ENCODE data around the gene OASL. TPM values are rescaled to one million over a fixed set of nuclear protein-coding genes. Genes with fewer than 3 reads are reported as not detected.

OASL gene
- polyA plus RNA-seq, 1 of the 3 experiments (the other 2 are of a cell fraction): 0.41 TPM

- TF ChIP-seq, protein P1, sequence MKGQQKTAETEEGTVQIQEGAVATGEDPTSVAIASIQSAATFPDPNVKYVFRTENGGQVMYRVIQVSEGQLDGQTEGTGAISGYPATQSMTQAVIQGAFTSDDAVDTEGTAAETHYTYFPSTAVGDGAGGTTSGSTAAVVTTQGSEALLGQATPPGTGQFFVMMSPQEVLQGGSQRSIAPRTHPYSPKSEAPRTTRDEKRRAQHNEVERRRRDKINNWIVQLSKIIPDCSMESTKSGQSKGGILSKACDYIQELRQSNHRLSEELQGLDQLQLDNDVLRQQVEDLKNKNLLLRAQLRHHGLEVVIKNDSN (IDR thresholded peaks at IDR 0.05; ENCODE audit: borderline replicate concordance, low read depth): peak; percentile 88
- TF ChIP-seq, protein P2, sequence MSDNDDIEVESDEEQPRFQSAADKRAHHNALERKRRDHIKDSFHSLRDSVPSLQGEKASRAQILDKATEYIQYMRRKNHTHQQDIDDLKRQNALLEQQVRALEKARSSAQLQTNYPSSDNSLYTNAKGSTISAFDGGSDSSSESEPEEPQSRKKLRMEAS (IDR thresholded peaks at IDR 0.05; ENCODE audit: low read depth): no peak; the same call in 1 of the 2 replicates
Measured at GRCh38 chr12:121015825-121016766, 22.9 kb downstream of the OASL start, which contains the start of gene C12orf43 (continued).

- no peaks in the 10 kb centered on the region for H3K27me3 ChIP-seq (ENCODE audit: insufficient read depth)
- TF ChIP-seq FOXJ3 (CRISPR knock-in tag; IDR thresholded peaks at IDR 0.05) (no peak), MXI1 (IDR thresholded peaks at IDR 0.05; ENCODE audit: low read depth, low read length) (no peak), RAD21 (IDR thresholded peaks at IDR 0.05; ENCODE audit: low read length) (peak; percentile 7; the same call in 1 of the 2 replicates), GATA2 (CRISPR knock-in tag; IDR thresholded peaks at IDR 0.05) (no peak)
- TF ChIP-seq, protein P3, sequence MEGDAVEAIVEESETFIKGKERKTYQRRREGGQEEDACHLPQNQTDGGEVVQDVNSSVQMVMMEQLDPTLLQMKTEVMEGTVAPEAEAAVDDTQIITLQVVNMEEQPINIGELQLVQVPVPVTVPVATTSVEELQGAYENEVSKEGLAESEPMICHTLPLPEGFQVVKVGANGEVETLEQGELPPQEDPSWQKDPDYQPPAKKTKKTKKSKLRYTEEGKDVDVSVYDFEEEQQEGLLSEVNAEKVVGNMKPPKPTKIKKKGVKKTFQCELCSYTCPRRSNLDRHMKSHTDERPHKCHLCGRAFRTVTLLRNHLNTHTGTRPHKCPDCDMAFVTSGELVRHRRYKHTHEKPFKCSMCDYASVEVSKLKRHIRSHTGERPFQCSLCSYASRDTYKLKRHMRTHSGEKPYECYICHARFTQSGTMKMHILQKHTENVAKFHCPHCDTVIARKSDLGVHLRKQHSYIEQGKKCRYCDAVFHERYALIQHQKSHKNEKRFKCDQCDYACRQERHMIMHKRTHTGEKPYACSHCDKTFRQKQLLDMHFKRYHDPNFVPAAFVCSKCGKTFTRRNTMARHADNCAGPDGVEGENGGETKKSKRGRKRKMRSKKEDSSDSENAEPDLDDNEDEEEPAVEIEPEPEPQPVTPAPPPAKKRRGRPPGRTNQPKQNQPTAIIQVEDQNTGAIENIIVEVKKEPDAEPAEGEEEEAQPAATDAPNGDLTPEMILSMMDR (IDR thresholded peaks at IDR 0.05): peak; percentile 11; the same call in 1 of the 2 replicates
- no peaks in the 10 kb centered on the region for H3F3A ChIP-seq (replicated peaks; ENCODE audit: insufficient read depth)
- H3K36me3 ChIP-seq (replicated peaks in 1 of 2; ENCODE audit: control insufficient read depth in 1 of 2, insufficient read depth in 2 of 2, low read length in 1 of 2): peaks cover 16 to 18% of the 10 kb centered on the region in 2 experiments
- no peak overlapping the region for H3K9ac ChIP-seq
- H3K4me1 ChIP-seq (ENCODE audit: control insufficient read depth in 1 of 2, insufficient read depth in 2 of 2, low read depth in 1 of 2, low read length in 1 of 2): peaks cover 5 to 11% of the 10 kb centered on the region in 2 experiments; a peak in 2 of 4 replicates
- POLR2A ChIA-PET: no interaction called here
- H3K4me2 ChIP-seq: no peak overlapping the region
- no peak overlapping the region for H2AFZ ChIP-seq (ENCODE audit: low read depth)
- no peaks in the 10 kb centered on the region for H3K9me2 ChIP-seq
- no peaks in the 10 kb centered on the region for H3K9me3 ChIP-seq
- no peaks in the 10 kb centered on the region for H4K20me1 ChIP-seq (ENCODE audit: insufficient read depth)
- no peak overlapping the region for H3K27ac ChIP-seq (ENCODE audit: low read depth in 2 of 2, low read length in 1 of 2)
- H3K4me3 ChIP-seq (ENCODE audit: low read depth in 2 of 2, low read length in 1 of 2): no peak overlapping the region
- 88% methylated on average over 3 of the region's 3 CpGs for WGBS (ENCODE audit: low lambda C conversion rate)
- peaks cover 21% of the 10 kb centered on the region for H3K79me2 ChIP-seq (ENCODE audit: insufficient read depth)
- CTCF ChIA-PET: no interaction called here
- no peak for DNase-seq
Measured at GRCh38 chr12:121013715-121014114, 25.3 kb downstream of the OASL start.

DNA sequence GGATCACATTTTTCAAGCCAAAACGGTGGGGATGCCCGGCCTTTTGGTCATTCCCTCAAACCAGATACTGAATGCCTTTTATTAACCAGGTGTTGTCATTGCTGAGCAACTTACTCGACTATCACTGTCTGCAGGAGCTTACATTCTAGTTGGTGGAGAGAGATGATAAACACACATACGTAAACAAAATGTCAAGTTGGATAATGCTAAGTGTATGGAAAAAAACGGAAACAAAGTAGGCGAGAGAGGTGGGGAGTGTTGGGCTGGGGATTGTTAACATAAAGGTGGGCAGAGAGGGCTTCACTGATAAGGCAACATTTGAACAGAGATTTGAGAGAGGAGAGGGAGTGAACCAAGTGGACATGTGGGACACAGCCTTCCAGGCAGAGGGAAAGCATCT is 27.2 kb downstream of the OASL start:
- no peak overlapping the region for H2AFZ ChIP-seq (ENCODE audit: low read depth)
- H3K79me2 ChIP-seq (ENCODE audit: insufficient read depth): peaks cover 21% of the 10 kb centered on the region
- H3K4me1 ChIP-seq (ENCODE audit: control insufficient read depth in 1 of 2, insufficient read depth in 2 of 2, low read depth in 1 of 2, low read length in 1 of 2): peaks cover 5 to 11% of the 10 kb centered on the region in 2 experiments; a peak in 2 of 4 replicates
- no peak overlapping the region for H3K9ac ChIP-seq
- CTCF ChIA-PET: no interaction called here
- H3K4me3 ChIP-seq (ENCODE audit: low read depth in 2 of 2, low read length in 1 of 2): no peak overlapping the region
- H3K36me3 ChIP-seq (replicated peaks in 1 of 2; ENCODE audit: control insufficient read depth in 1 of 2, insufficient read depth in 2 of 2, low read length in 1 of 2): peaks cover 18 to 21% of the 10 kb centered on the region in 2 experiments
- DNase-seq: no peak
- H3K9me3 ChIP-seq: no peaks in the 10 kb centered on the region
- 87% methylated on average over 6 of the region's 6 CpGs for WGBS (ENCODE audit: low lambda C conversion rate)
- no peaks in the 10 kb centered on the region for H3K9me2 ChIP-seq
- no peaks in the 10 kb centered on the region for H3F3A ChIP-seq (replicated peaks; ENCODE audit: insufficient read depth)
- no peaks in the 10 kb centered on the region for H3K27me3 ChIP-seq (ENCODE audit: insufficient read depth)
- H3K27ac ChIP-seq (ENCODE audit: low read depth in 2 of 2, low read length in 1 of 2): no peak overlapping the region
- POLR2A ChIA-PET: no interaction called here
- no peak overlapping the region for H3K4me2 ChIP-seq
- H4K20me1 ChIP-seq (ENCODE audit: insufficient read depth): no peaks in the 10 kb centered on the region
- TF ChIP-seq ELF1 (IDR thresholded peaks at IDR 0.05): no peak
- no peak for TF ChIP-seq RCOR1 (IDR thresholded peaks at IDR 0.05; ENCODE audit: low read length)
- TF ChIP-seq, protein P3 (IDR thresholded peaks at IDR 0.05): no peak
- TF ChIP-seq, protein P1 (IDR thresholded peaks at IDR 0.05; ENCODE audit: borderline replicate concordance, low read depth): no peak
- TF ChIP-seq NFIC (IDR thresholded peaks at IDR 0.05; ENCODE audit: borderline replicate concordance): no peak
- no peak for TF ChIP-seq CHD2 (IDR thresholded peaks at IDR 0.05; ENCODE audit: low read length, partially characterized antibody)
- TF ChIP-seq, protein P4, sequence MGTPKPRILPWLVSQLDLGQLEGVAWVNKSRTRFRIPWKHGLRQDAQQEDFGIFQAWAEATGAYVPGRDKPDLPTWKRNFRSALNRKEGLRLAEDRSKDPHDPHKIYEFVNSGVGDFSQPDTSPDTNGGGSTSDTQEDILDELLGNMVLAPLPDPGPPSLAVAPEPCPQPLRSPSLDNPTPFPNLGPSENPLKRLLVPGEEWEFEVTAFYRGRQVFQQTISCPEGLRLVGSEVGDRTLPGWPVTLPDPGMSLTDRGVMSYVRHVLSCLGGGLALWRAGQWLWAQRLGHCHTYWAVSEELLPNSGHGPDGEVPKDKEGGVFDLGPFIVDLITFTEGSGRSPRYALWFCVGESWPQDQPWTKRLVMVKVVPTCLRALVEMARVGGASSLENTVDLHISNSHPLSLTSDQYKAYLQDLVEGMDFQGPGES (IDR thresholded peaks at IDR 0.05; ENCODE audit: low read depth, low read length): no peak
- no peak for TF ChIP-seq PBX3 (IDR thresholded peaks at IDR 0.05)

Measured in SK-N-SH (cell line).